H1 (cell line): ENCODE results near the gene TMEM161B. TPM values are rescaled to one million over a fixed set of nuclear protein-coding genes. Genes with fewer than 3 reads are reported as not detected.

Experiments used
- CTCF ChIA-PET: fragments of 300-600 bp; sonication (Branson Sonifier 250); formaldehyde crosslinking; loops from one replicate; lab custom pipeline; 2021; ENCODE audit not compliant: partially characterized antibody; lab: Charles Lee
- POLR2A ChIA-PET: fragments of 300-600 bp; sonication (Branson Sonifier 250); formaldehyde crosslinking; loops from one replicate; lab custom pipeline; 2021; ENCODE audit warnings: inconsistent platforms; ENCODE audit not compliant: partially characterized antibody; lab: Charles Lee
- DNase-seq, 2 experiments: peaks; one replicate each; pipeline versions ENCODE4 v3.0.0 to v3.0.0-alpha.2; 2010 to 2022; ENCODE audit warnings: low spot score in 2 of 2, low read depth in 1 of 2, mixed read lengths in 1 of 2
- FAIRE-seq: peaks from 2 replicates; lab custom pipeline; 2011; peaks lifted over from hg19 to GRCh38; lab: Jason Lieb, UNC
- H2AFZ ChIP-seq: 2 replicates; pipeline ENCODE4 v1.8.1; 2012; ENCODE audit warnings: low read length, inconsistent platforms
- H2AK5ac ChIP-seq: 2 replicates; pipeline ENCODE4 v1.6.1; 2013; ENCODE audit warnings: low read depth, low read length
- H2BK120ac ChIP-seq: replicated peaks from 2 replicates; pipeline ENCODE3; 2013; ENCODE audit warnings: low read depth, low read length, inconsistent platforms
- H2BK12ac ChIP-seq: 2 replicates; pipeline ENCODE4 v1.6.1; 2013; ENCODE audit warnings: low read depth, low read length
- H2BK15ac ChIP-seq: 2 replicates; pipeline ENCODE4 v1.6.1; 2013; ENCODE audit warnings: low read length
- H2BK20ac ChIP-seq: 2 replicates; pipeline ENCODE4 v1.6.1; 2013; ENCODE audit warnings: low read length
- H2BK5ac ChIP-seq: 2 replicates; pipeline ENCODE4 v1.6.1; 2013; ENCODE audit warnings: low read depth, low read length
- H3K14ac ChIP-seq: 2 replicates; pipeline ENCODE4 v1.6.1; 2013; ENCODE audit warnings: inconsistent platforms; ENCODE audit not compliant: insufficient read length
- H3K18ac ChIP-seq: 2 replicates; pipeline ENCODE4 v1.6.1; 2013; ENCODE audit warnings: low read length; ENCODE audit errors: extremely low read depth
- H3K23ac ChIP-seq: 2 replicates; pipeline ENCODE4 v1.6.1; 2013; ENCODE audit warnings: inconsistent platforms; ENCODE audit not compliant: insufficient read length
- H3K23me2 ChIP-seq: 2 replicates; pipeline ENCODE4 v1.6.1; 2013; ENCODE audit warnings: low read depth, low read length
- H3K27ac ChIP-seq: 2 replicates; pipeline ENCODE4 v1.6.1; 2011; ENCODE audit warnings: low read depth, low read length, inconsistent platforms
- H3K27me3 ChIP-seq, 4 experiments: replicated peaks in 1 of 4; 1 replicate in 1 of 4; 2 replicates in 3 of 4; pipeline versions ENCODE4 v1.6.1 to v1.8.1; 2011 to 2013; ENCODE audit warnings: low read length in 3 of 4, mild to moderate bottlenecking in 3 of 4, inconsistent platforms in 2 of 4, mixed read lengths in 2 of 4, moderate library complexity in 1 of 4; ENCODE audit not compliant: control insufficient read depth in 3 of 4, insufficient read depth in 3 of 4; ENCODE audit errors: extremely low read depth in 1 of 4
- H3K36me3 ChIP-seq, 4 experiments: 2 replicates each; pipeline versions ENCODE4 v1.6.1 to v1.8.1; 2011 to 2013; ENCODE audit warnings: mild to moderate bottlenecking in 4 of 4, low read length in 3 of 4, moderate library complexity in 2 of 4, control low read depth in 1 of 4, inconsistent platforms in 1 of 4; ENCODE audit not compliant: insufficient read depth in 4 of 4, control insufficient read depth in 2 of 4
- H3K4ac ChIP-seq: replicated peaks from 2 replicates; pipeline ENCODE3; 2013; ENCODE audit warnings: low read length, low read depth, mixed read lengths, inconsistent platforms; ENCODE audit not compliant: insufficient read length
- H3K4me1 ChIP-seq, 4 experiments: replicated peaks in 1 of 4; 1 replicate in 1 of 4; 2 replicates in 3 of 4; pipeline versions ENCODE4 v1.6.1 to v1.8.1; 2011 to 2013; ENCODE audit warnings: low read length in 3 of 4, inconsistent platforms in 2 of 4, mixed read lengths in 1 of 4; ENCODE audit not compliant: insufficient read depth in 4 of 4, control insufficient read depth in 3 of 4
- H3K4me2 ChIP-seq, 2 experiments: 2 replicates each; pipeline versions ENCODE4 v1.6.1 to v1.8.1; 2011 to 2013; ENCODE audit warnings: low read depth in 2 of 2, low read length in 2 of 2, control low read depth in 1 of 2, inconsistent platforms in 1 of 2, mild to moderate bottlenecking in 1 of 2; ENCODE audit not compliant: insufficient read depth in 1 of 2
- H3K4me3 ChIP-seq, 4 experiments: fragments of 200-600, 300-600 bp in 1 of 4; sonication (generic), shearing (Covaris generic), sonication (Bioruptor Twin) in 1 of 4; 2 replicates each; pipeline versions ENCODE4 v1.5.1 to v1.8.1; 2011 to 2016; ENCODE audit warnings: low read length in 4 of 4, low read depth in 3 of 4, control low read depth in 2 of 4, inconsistent platforms in 2 of 4, mild to moderate bottlenecking in 2 of 4, mixed read lengths in 1 of 4, moderate library complexity in 1 of 4; ENCODE audit not compliant: insufficient read depth in 2 of 4; ENCODE audit errors: extremely low read depth in 1 of 4
- H3K56ac ChIP-seq: replicated peaks from 2 replicates; pipeline ENCODE3; 2013; ENCODE audit warnings: low read depth, mild to moderate bottlenecking, mixed read lengths, low read length, inconsistent platforms; ENCODE audit not compliant: insufficient read length
- H3K79me1 ChIP-seq: 2 replicates; pipeline ENCODE4 v1.6.1; 2013; ENCODE audit warnings: low read depth, low read length, control low read depth
- H3K79me2 ChIP-seq, 2 experiments: 2 replicates each; pipeline versions ENCODE4 v1.6.1 to v1.8.1; 2012 to 2013; ENCODE audit warnings: low read length in 2 of 2, mild to moderate bottlenecking in 2 of 2, inconsistent platforms in 1 of 2; ENCODE audit not compliant: insufficient read depth in 2 of 2, control insufficient read depth in 1 of 2
- H3K9ac ChIP-seq, 4 experiments: replicated peaks in 1 of 4; 1 replicate in 1 of 4; 2 replicates in 3 of 4; pipeline versions ENCODE4 v1.6.1 to v1.8.1; 2011 to 2013; ENCODE audit warnings: low read depth in 3 of 4, low read length in 3 of 4, control low read depth in 2 of 4, mild to moderate bottlenecking in 2 of 4, moderate library complexity in 2 of 4, inconsistent platforms in 1 of 4; ENCODE audit errors: extremely low read depth in 1 of 4
- H3K9me3 ChIP-seq, 2 experiments: 2 replicates each; pipeline versions ENCODE4 v1.6.1 to v1.8.1; 2012 to 2013; ENCODE audit warnings: mild to moderate bottlenecking in 2 of 2, moderate library complexity in 2 of 2, control low read depth in 1 of 2, inconsistent platforms in 1 of 2, low read depth in 1 of 2, low read length in 1 of 2, mixed read lengths in 1 of 2; ENCODE audit not compliant: insufficient read depth in 2 of 2
- H4K20me1 ChIP-seq, 2 experiments: replicated peaks in 1 of 2; 2 replicates each; pipeline versions ENCODE3 to v1.8.1; 2011 to 2013; ENCODE audit warnings: inconsistent platforms in 2 of 2, low read length in 2 of 2, mild to moderate bottlenecking in 1 of 2; ENCODE audit not compliant: insufficient read depth in 2 of 2, control insufficient read depth in 1 of 2
- H4K5ac ChIP-seq: 2 replicates; pipeline ENCODE4 v1.6.1; 2013; ENCODE audit warnings: low read length, low read depth, mixed read lengths, inconsistent platforms; ENCODE audit not compliant: insufficient read length
- H4K8ac ChIP-seq: 2 replicates; pipeline ENCODE4 v1.8.0; 2013; ENCODE audit warnings: mild to moderate bottlenecking, moderate library complexity, low read length, inconsistent platforms; ENCODE audit not compliant: insufficient read depth; ENCODE audit errors: extremely low read depth
- H4K91ac ChIP-seq: replicated peaks from 2 replicates; pipeline ENCODE3; 2013; ENCODE audit warnings: low read length, mixed read lengths, inconsistent platforms; ENCODE audit not compliant: insufficient read length
- BRCA1 ChIP-seq: IDR thresholded peaks from 2 replicates; pipeline ENCODE4 v1.6.1; 2012; ENCODE audit warnings: low read depth, low read length, improper control_type of control experiment
- POLR2AphosphoS5 ChIP-seq: IDR thresholded peaks from 2 replicates; pipeline ENCODE4 v1.6.1; 2011; ENCODE audit warnings: low read depth, low read length
- SP4 ChIP-seq: IDR thresholded peaks from 2 replicates; pipeline ENCODE4 v1.6.1; 2012; ENCODE audit warnings: low read length, inconsistent platforms
- polyA plus RNA-seq, 7 experiments: library from polyadenylated mRNA; depleted of rRNA in 3 of 7; stranded (reverse) in 5 of 7; unstranded in 2 of 7; fragments of >200 nt in 5 of 7; fragments of 200-250 nt in 2 of 7; gene quantifications; 1 replicate in 5 of 7; 2 replicates in 1 of 7; 4 replicates in 1 of 7; pipeline versions ENCODE4 v1.2.1 to v1.2.3, GENCODE V29; 2011 to 2013; ENCODE audit warnings: missing spikeins in 2 of 7, mixed read lengths in 2 of 7
- total RNA-seq: library from RNA; stranded (reverse); fragmentation: NEBNext Ultra II Directional; extraction: Animal tissue kit (Norgen Biotek cat#: 25700); gene quantifications from 2 replicates; pipeline ENCODE4 v1.2.1, GENCODE V29; 2021

TMEM161B gene
- total and polyA plus RNA-seq, 2 of the 8 experiments (the other 6 are each of a cell fraction or from before 2014, with no cell fraction given): 7.4 to 13.8 TPM

GRCh38 chr5:88262116-88262515 lies 6.5 kb downstream of the TMEM161B start:
- H3K79me2 ChIP-seq: peaks cover 5 to 98% of the 10 kb centered on the region in 2 experiments
- H2BK120ac ChIP-seq: no peak overlapping the region
- no peak overlapping the region for H3K18ac ChIP-seq
- no peak overlapping the region for H2AK5ac ChIP-seq
- no peak for DNase-seq
- H4K5ac ChIP-seq: no peak overlapping the region
- H3K14ac ChIP-seq: no peak overlapping the region
- no peak overlapping the region for H2BK12ac ChIP-seq
- H4K91ac ChIP-seq: no peak overlapping the region
- no peak overlapping the region for H3K27ac ChIP-seq
- no peak overlapping the region for H2BK5ac ChIP-seq
- H4K8ac ChIP-seq: no peak overlapping the region
- H3K27me3 ChIP-seq: no peaks in the 10 kb centered on the region
- no peak overlapping the region for H2BK20ac ChIP-seq
- TF ChIP-seq BRCA1 (no peak), POLR2AphosphoS5 (no peak), SP4 (no peak)
- H3K79me1 ChIP-seq: 0 out of 2 replicates have a peak, but pooled peaks cover 2% of the 10 kb centered on the region
- H4K20me1 ChIP-seq: peaks cover 0 to 1% of the 10 kb centered on the region in 2 experiments
- H3K36me3 ChIP-seq: peaks cover 0 to 9% (median 3%) of the 10 kb centered on the region in 4 experiments; a peak in 4 of 8 replicates
- H3K9me3 ChIP-seq: peaks cover 8 to 10% of the 10 kb centered on the region in 2 experiments; a peak in 3 of 4 replicates
- no peak overlapping the region for H3K4ac ChIP-seq
- FAIRE-seq: no peak
- no peak overlapping the region for H3K56ac ChIP-seq
- H3K4me2 ChIP-seq: no peak overlapping the region
- H2AFZ ChIP-seq: no peak overlapping the region
- no peak overlapping the region for H2BK15ac ChIP-seq
- H3K4me3 ChIP-seq: no peak overlapping the region
- H3K23ac ChIP-seq: no peak overlapping the region
- no peaks in the 10 kb centered on the region for H3K23me2 ChIP-seq
- peaks cover 0 to 9% (median 0%) of the 10 kb centered on the region in 4 experiments; a peak in 1 of 7 replicates for H3K4me1 ChIP-seq
- CTCF ChIA-PET: interaction anchor here (1.5 kb wide), 1 partner anchor 17 kb away, joined by 5 read pairs; no protein-coding TSS in a partner anchor
- POLR2A ChIA-PET: interaction anchor here (0.6 to 1.1 kb wide), 2 partner anchors 10 to 26 kb away, joined by 3 to 4 read pairs; no protein-coding TSS in a partner anchor
- H3K9ac ChIP-seq: no peak overlapping the region
